HG03135 (cell line): ENCODE results near the gene NFIA.
"Not testable (repeated sequence)": the region's sequence is repeated elsewhere in the genome, so short reads cannot be mapped to it uniquely, and the experiment has no call there.

Experiments
- ATAC-seq: cut with Tn5 transposase; IDR thresholded peaks from one replicate; pipeline ENCODE4 v1.9.1; 2021; ENCODE audit warnings: mild to moderate bottlenecking, moderate library complexity; ENCODE audit not compliant: unreplicated experiment

The NFIA gene

GRCh38 chr1:61461406-61462384 is 379.3 kb downstream of the NFIA start:
- ATAC-seq, result no peak

GRCh38 chr1:61462628-61463027 is 380.3 kb downstream of the NFIA start:
- no peak for ATAC-seq

- no peak for ATAC-seq
Observed at GRCh38 chr1:61463220-61463619, 380.9 kb downstream of the NFIA start.

- not testable (repeated sequence) for ATAC-seq
Observed at GRCh38 chr1:61467836-61468235, 385.5 kb downstream of the NFIA start.

GRCh38 chr1:61469365-61469764 is 387.0 kb downstream of the NFIA start:
- ATAC-seq, result no peak

- no peak for ATAC-seq
Observed at GRCh38 chr1:61472876-61473275, 390.5 kb downstream of the NFIA start.

GRCh38 chr1:61474269-61474817 is 392.0 kb downstream of the NFIA start:
- no peak for ATAC-seq

- ATAC-seq, result no peak
Observed at GRCh38 chr1:61474963-61475362, 392.6 kb downstream of the NFIA start.

GRCh38 chr1:61477301-61477700 is 394.9 kb downstream of the NFIA start:
- no peak for ATAC-seq

GRCh38 chr1:61480273-61480935 is 398.0 kb downstream of the NFIA start:
- ATAC-seq, result no peak

GRCh38 chr1:61481315-61481715 is 399.0 kb downstream of the NFIA start:
- no peak for ATAC-seq

GRCh38 chr1:61482170-61482734 is 399.9 kb downstream of the NFIA start:
- ATAC-seq, result no peak

GRCh38 chr1:61486783-61487536 is 404.6 kb downstream of the NFIA start:
- ATAC-seq, result no peak

GRCh38 chr1:61487801-61488200 is 405.4 kb downstream of the NFIA start:
- ATAC-seq, result no peak

- ATAC-seq, result no peak
Observed at GRCh38 chr1:61490924-61491323, 408.6 kb downstream of the NFIA start.

- no peak for ATAC-seq
Observed at GRCh38 chr1:61491497-61491896, 409.1 kb downstream of the NFIA start.

- no peak for ATAC-seq
Observed at GRCh38 chr1:61494000-61494399, 411.6 kb downstream of the NFIA start.

- ATAC-seq, result no peak
Observed at GRCh38 chr1:61496501-61496900, 414.1 kb downstream of the NFIA start.

- ATAC-seq, result no peak
Observed at GRCh38 chr1:61497013-61497412, 414.7 kb downstream of the NFIA start.

GRCh38 chr1:61498342-61498741 is 416.0 kb downstream of the NFIA start:
- no peak for ATAC-seq
